Transverse colon (tissue), 4 donors: ENCODE results near the gene PHF20.

Experiments used
- CTCF ChIP-seq, 5 experiments: fragments of 200-600 bp in 3 of 5; fragments of 450-650 bp in 2 of 5; sonication (generic) in 3 of 5; IDR thresholded peaks; 1 replicate in 2 of 5; 2 replicates in 3 of 5; pipeline ENCODE4 v1.5.1; 2016 to 2017; ENCODE audit warnings: antibody characterized with exemption in 5 of 5, inconsistent platforms in 3 of 5, mild to moderate bottlenecking in 2 of 5, moderate library complexity in 1 of 5
- POLR2AphosphoS5 ChIP-seq, 3 donors: sonication (generic); formaldehyde crosslinking; IDR thresholded peaks; one replicate each; pipeline ENCODE4 v1.6.1; 2016; ENCODE audit warnings: antibody characterized with exemption in 3 of 3

DNA sequence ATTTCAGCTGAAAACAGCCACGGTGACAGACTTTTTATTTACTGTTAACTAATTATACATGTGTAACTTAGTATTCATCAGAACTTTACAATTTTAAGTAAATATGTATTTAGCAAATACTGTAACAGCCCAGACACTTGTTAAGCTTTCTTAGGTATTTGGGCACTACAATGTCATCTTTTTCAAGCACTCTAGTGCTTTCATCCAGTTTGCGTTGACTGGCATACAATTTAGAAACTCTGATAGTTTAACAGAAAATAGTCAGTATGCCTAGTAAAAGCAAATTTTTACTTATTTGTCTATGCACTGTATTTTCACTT, 40.4 kb upstream of the PHF20 start:
- no peak for TF ChIP-seq POLR2AphosphoS5 (IDR thresholded peaks at IDR 0.05)
- no peak for TF ChIP-seq CTCF (IDR thresholded peaks at IDR 0.05)
